GM23338 (cell line): Measurements from ENCODE around the gene CIPC. TPM values are rescaled to one million over a fixed set of nuclear protein-coding genes. Genes with fewer than 3 reads are reported as not detected.
A peak's percentile ranks its signal among the peaks of the same experiment; 100 is the strongest.

Source experiments
- ATAC-seq: fragments of 200-7000 bp; cut with Tn5 transposase; 3 replicates; pipeline ENCODE4 v1.9.1; 2020
- DNase-seq: peaks from one replicate; pipeline ENCODE4 v3.0.0-alpha.2; 2015; ENCODE audit warnings: low spot score
- H2AFZ ChIP-seq: fragments of 200-600 bp; sonication (generic); 2 replicates; pipeline ENCODE4 v1.8.0; 2016; ENCODE audit warnings: antibody characterized with exemption, mild to moderate bottlenecking, moderate library complexity
- H3F3A ChIP-seq: fragments of 200-600 bp; sonication (generic); replicated peaks from 2 replicates; pipeline ENCODE4 v1.8.0; 2017; ENCODE audit warnings: antibody characterized with exemption, mixed run types, low read depth
- H3K27ac ChIP-seq: fragments of 200-600 bp; sonication (generic); 2 replicates; pipeline ENCODE4 v1.6.1; 2016; ENCODE audit warnings: low read depth
- H3K27me3 ChIP-seq: fragments of 200-600 bp; sonication (generic); 2 replicates; pipeline ENCODE4 v1.8.0; 2016; ENCODE audit warnings: mild to moderate bottlenecking, mixed run types, moderate library complexity; ENCODE audit not compliant: insufficient read depth
- H3K36me3 ChIP-seq: fragments of 200-600 bp; sonication (generic); 2 replicates; pipeline ENCODE4 v1.8.0; 2016; ENCODE audit warnings: mild to moderate bottlenecking; ENCODE audit not compliant: insufficient read depth
- H3K4me1 ChIP-seq: fragments of 200-600 bp; sonication (generic); 2 replicates; pipeline ENCODE4 v1.8.0; 2016; ENCODE audit warnings: mild to moderate bottlenecking, moderate library complexity; ENCODE audit not compliant: insufficient read depth
- H3K4me2 ChIP-seq: fragments of 200-600 bp; sonication (generic); 2 replicates; pipeline ENCODE4 v1.7.1; 2017; ENCODE audit warnings: mixed run types
- H3K4me3 ChIP-seq: fragments of 200-600 bp; sonication (generic); 2 replicates; pipeline ENCODE4 v1.6.1; 2016; ENCODE audit warnings: mixed run types
- H3K79me2 ChIP-seq: fragments of 200-600 bp; sonication (generic); replicated peaks from 2 replicates; pipeline ENCODE4 v1.8.0; 2017; ENCODE audit warnings: mild to moderate bottlenecking; ENCODE audit not compliant: insufficient read depth
- H3K9me2 ChIP-seq: fragments of 200-600 bp; sonication (generic); 2 replicates; pipeline ENCODE4 v1.8.0; 2017; ENCODE audit not compliant: insufficient read depth
- H4K20me1 ChIP-seq: fragments of 200-600 bp; sonication (generic); replicated peaks from 2 replicates; pipeline ENCODE4 v1.8.0; 2017; ENCODE audit warnings: mild to moderate bottlenecking; ENCODE audit not compliant: insufficient read depth
- H3K27ac Mint-ChIP-seq: 2 replicates; pipeline ENCODE4 v1.8.0; 2020; ENCODE audit warnings: inconsistent platforms, mild to moderate bottlenecking, moderate library complexity, mixed read lengths
- H3K27me3 Mint-ChIP-seq: 3 replicates; pipeline ENCODE4 v1.8.0; 2022; ENCODE audit warnings: low read depth, mild to moderate bottlenecking, moderate library complexity, mixed read lengths, inconsistent platforms; ENCODE audit not compliant: insufficient read depth, poor library complexity
- H3K36me3 Mint-ChIP-seq: 3 replicates; pipeline ENCODE4 v1.8.0; 2021; ENCODE audit warnings: low read depth, mild to moderate bottlenecking, inconsistent platforms, moderate library complexity, mixed read lengths
- H3K4me1 Mint-ChIP-seq: 3 replicates; pipeline ENCODE4 v1.8.0; 2020; ENCODE audit warnings: mild to moderate bottlenecking, inconsistent platforms, mixed read lengths
- H3K4me3 Mint-ChIP-seq: 3 replicates; pipeline ENCODE4 v1.8.0; 2021; ENCODE audit warnings: moderate library complexity, mild to moderate bottlenecking, inconsistent platforms, mixed read lengths
- H3K9me3 Mint-ChIP-seq: 3 replicates; pipeline ENCODE4 v1.8.0; 2020; ENCODE audit warnings: moderate library complexity, mild to moderate bottlenecking, inconsistent platforms, mixed read lengths
- EZH2 ChIP-seq: fragments of 200-600 bp; sonication (generic); IDR thresholded peaks from one replicate; pipeline ENCODE4 v1.8.0; 2017; ENCODE audit warnings: antibody characterized with exemption, mild to moderate bottlenecking, low read depth; ENCODE audit not compliant: unreplicated experiment
- polyA plus RNA-seq: library from polyadenylated mRNA; unstranded; fragments of >200 nt; fragmentation: Nextera tagmentation; extraction: Ambion mirVana; gene quantifications from 2 replicates; pipeline ENCODE4 v1.2.1, GENCODE V29; 2016
- total RNA-seq: library from RNA; depleted of rRNA; stranded (reverse); fragments of >200 nt; shearing (Covaris generic); gene quantifications from 2 replicates; pipeline ENCODE4 v1.2.3, GENCODE V29; 2014
- TF ChIP-seq, protein P1 (sequence below): IDR thresholded peaks from one replicate; pipeline ENCODE4 v1.6.1; 2018; ENCODE audit warnings: antibody characterized with exemption; ENCODE audit not compliant: unreplicated experiment
- TF ChIP-seq, protein P2 (sequence below), 2 experiments: fragments of 200-600 bp in 1 of 2; sonication (generic) in 1 of 2; conservative IDR thresholded peaks; 2 replicates each; pipeline versions ENCODE4 v1.5.1 to v1.6.1; 2016 to 2017; ENCODE audit warnings: antibody characterized with exemption in 2 of 2, low read depth in 2 of 2, mild to moderate bottlenecking in 2 of 2, moderate library complexity in 1 of 2

Gene CIPC
- total and polyA plus RNA-seq, 2 experiments from 2014 or later: 8.1 to 36.9 TPM

DNA sequence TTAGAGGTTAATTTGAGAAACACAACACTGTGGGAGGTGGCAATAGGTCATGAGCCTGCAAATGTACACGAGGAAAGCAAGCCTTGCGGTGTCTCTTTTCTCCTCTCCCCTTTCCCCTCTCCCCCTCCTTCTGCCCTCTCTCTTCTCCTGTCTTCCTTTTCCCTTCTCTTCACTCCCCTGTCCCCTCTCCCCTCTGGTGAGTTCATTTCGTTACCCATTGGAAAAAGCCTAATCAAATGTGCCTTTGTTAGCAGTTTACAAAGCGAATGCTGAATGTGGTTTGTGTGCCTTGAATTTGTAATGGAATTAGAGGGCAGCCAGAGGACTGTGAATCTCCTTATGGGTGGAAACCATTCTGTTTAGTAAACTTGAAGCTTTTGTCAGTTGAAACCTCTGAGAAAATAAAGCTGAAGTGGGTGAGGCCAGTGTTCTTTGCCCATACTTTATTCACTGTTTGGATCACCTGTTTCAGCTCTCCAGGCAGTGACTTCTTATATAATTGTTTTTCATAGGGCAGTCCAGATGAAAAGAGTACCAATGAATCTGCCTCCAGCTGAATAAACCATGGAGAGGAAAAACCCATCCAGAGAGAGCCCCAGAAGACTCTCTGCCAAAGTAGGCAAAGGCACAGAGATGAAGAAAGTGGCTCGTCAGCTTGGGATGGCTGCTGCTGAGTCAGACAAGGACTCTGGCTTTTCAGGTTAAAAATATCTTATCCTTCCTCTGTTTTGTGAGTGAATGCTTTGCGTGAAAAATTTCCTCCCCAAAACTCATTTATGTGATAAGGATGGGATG is 7.3 kb downstream of the CIPC start:
- Histone ChIP-seq H3K36me3 (no peaks in the 10 kb centered on the region), H3K4me2 (peak overlapping the region; percentile 25), H3K27ac (peak overlapping the region; percentile 16; the same call in 1 of the 2 replicates), H3K79me2 (peaks cover 57% of the 10 kb centered on the region), H2AFZ (no peak overlapping the region), H3K27me3 (no peaks in the 10 kb centered on the region), H3K4me1 (peaks cover 41% of the 10 kb centered on the region), H4K20me1 (peaks cover 3% of the 10 kb centered on the region; the same call in 1 of the 2 replicates), H3K4me3 (0 out of 2 replicates have a peak overlapping the region, but pooled peaks have one; percentile 1), H3K9me2 (no peaks in the 10 kb centered on the region), H3F3A (no peaks in the 10 kb centered on the region; the same call in 1 of the 2 replicates)
- DNase-seq (peak; percentile 56), ATAC-seq (peak; percentile 79)
- Mint-ChIP-seq H3K9me3 (no peaks in the 10 kb centered on the region), H3K27ac (peak overlapping the region; percentile 88), H3K4me1 (peaks cover 59% of the 10 kb centered on the region), H3K4me3 (peak overlapping the region; percentile 56), H3K27me3 (no peaks in the 10 kb centered on the region), H3K36me3 (peaks cover 28% of the 10 kb centered on the region)
- TF ChIP-seq EZH2: no peak
- TF ChIP-seq, protein P1, sequence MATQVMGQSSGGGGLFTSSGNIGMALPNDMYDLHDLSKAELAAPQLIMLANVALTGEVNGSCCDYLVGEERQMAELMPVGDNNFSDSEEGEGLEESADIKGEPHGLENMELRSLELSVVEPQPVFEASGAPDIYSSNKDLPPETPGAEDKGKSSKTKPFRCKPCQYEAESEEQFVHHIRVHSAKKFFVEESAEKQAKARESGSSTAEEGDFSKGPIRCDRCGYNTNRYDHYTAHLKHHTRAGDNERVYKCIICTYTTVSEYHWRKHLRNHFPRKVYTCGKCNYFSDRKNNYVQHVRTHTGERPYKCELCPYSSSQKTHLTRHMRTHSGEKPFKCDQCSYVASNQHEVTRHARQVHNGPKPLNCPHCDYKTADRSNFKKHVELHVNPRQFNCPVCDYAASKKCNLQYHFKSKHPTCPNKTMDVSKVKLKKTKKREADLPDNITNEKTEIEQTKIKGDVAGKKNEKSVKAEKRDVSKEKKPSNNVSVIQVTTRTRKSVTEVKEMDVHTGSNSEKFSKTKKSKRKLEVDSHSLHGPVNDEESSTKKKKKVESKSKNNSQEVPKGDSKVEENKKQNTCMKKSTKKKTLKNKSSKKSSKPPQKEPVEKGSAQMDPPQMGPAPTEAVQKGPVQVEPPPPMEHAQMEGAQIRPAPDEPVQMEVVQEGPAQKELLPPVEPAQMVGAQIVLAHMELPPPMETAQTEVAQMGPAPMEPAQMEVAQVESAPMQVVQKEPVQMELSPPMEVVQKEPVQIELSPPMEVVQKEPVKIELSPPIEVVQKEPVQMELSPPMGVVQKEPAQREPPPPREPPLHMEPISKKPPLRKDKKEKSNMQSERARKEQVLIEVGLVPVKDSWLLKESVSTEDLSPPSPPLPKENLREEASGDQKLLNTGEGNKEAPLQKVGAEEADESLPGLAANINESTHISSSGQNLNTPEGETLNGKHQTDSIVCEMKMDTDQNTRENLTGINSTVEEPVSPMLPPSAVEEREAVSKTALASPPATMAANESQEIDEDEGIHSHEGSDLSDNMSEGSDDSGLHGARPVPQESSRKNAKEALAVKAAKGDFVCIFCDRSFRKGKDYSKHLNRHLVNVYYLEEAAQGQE: no peak

DNA sequence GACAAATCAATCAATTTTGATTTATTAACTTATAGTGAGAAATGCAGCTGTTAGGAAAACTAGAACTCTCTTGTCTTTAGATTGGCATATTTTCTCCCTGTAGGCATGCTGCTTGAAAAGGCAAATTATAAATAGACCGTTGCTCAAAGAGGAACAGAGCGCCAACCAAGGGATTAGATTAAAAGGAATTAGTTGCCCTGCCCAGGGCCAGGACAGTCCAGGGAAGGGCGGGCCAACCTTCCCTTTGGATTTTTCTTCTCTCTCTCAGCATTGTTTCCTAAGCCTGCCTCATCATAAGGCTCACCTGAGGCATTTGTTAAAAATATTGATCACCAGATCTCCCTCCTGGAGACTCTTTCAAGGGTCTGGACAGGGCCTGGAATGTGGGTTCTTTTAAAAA is 8.6 kb downstream of the CIPC start:
- peaks cover 44% of the 10 kb centered on the region for H3K79me2 ChIP-seq
- H3K9me2 ChIP-seq: no peaks in the 10 kb centered on the region
- no peak overlapping the region for H3K27ac ChIP-seq
- H3K4me3 ChIP-seq: no peak overlapping the region
- Mint-ChIP-seq H3K9me3 (no peaks in the 10 kb centered on the region), H3K27me3 (no peaks in the 10 kb centered on the region), H3K4me3 (no peak overlapping the region), H3K36me3 (peaks cover 28% of the 10 kb centered on the region), H3K27ac (no peak overlapping the region), H3K4me1 (peaks cover 68% of the 10 kb centered on the region)
- H3K4me1 ChIP-seq: peaks cover 42% of the 10 kb centered on the region
- DNase-seq: no peak
- TF ChIP-seq, protein P2, sequence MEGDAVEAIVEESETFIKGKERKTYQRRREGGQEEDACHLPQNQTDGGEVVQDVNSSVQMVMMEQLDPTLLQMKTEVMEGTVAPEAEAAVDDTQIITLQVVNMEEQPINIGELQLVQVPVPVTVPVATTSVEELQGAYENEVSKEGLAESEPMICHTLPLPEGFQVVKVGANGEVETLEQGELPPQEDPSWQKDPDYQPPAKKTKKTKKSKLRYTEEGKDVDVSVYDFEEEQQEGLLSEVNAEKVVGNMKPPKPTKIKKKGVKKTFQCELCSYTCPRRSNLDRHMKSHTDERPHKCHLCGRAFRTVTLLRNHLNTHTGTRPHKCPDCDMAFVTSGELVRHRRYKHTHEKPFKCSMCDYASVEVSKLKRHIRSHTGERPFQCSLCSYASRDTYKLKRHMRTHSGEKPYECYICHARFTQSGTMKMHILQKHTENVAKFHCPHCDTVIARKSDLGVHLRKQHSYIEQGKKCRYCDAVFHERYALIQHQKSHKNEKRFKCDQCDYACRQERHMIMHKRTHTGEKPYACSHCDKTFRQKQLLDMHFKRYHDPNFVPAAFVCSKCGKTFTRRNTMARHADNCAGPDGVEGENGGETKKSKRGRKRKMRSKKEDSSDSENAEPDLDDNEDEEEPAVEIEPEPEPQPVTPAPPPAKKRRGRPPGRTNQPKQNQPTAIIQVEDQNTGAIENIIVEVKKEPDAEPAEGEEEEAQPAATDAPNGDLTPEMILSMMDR (conservative IDR thresholded peaks at IDR 0.05; ENCODE audit: low read depth in 2 of 2): no peak
- H3F3A ChIP-seq: peaks cover 3% of the 10 kb centered on the region; the same call in 1 of the 2 replicates
- no peaks in the 10 kb centered on the region for H3K27me3 ChIP-seq
- H2AFZ ChIP-seq: no peak overlapping the region
- no peak for ATAC-seq
- H4K20me1 ChIP-seq: no peaks in the 10 kb centered on the region
- H3K4me2 ChIP-seq: no peak overlapping the region
- H3K36me3 ChIP-seq: no peaks in the 10 kb centered on the region
